NCI-H526 (cell line): ENCODE results near the gene CRTC3.
"Not testable (repeated sequence)": the region's sequence is repeated elsewhere in the genome, so short reads cannot be mapped to it uniquely, and the experiment has no call there.

Experiments used
- DNase-seq, 2 experiments: peaks; one replicate each; lab custom pipeline; 2025; lab: John Stamatoyannopoulos, UW

The CRTC3 gene

GRCh38 chr15:90677807-90678790 is 148.4 kb downstream of the CRTC3 start:
- no peak for DNase-seq

GRCh38 chr15:90679959-90680358 is 150.2 kb downstream of the CRTC3 start:
- no peak for DNase-seq

- DNase-seq = no peak
Observed at GRCh38 chr15:90680371-90680935, 150.7 kb downstream of the CRTC3 start.

GRCh38 chr15:90681056-90681455 is 151.3 kb downstream of the CRTC3 start:
- DNase-seq = no peak

GRCh38 chr15:90681480-90681879 is 151.8 kb downstream of the CRTC3 start:
- DNase-seq = no peak

- no peak for DNase-seq
Observed at GRCh38 chr15:90683371-90683770, 153.6 kb downstream of the CRTC3 start.

GRCh38 chr15:90683876-90684275 is 154.2 kb downstream of the CRTC3 start:
- no peak for DNase-seq

- no peak for DNase-seq
Observed at GRCh38 chr15:90684281-90684680, 154.6 kb downstream of the CRTC3 start.

GRCh38 chr15:90685591-90686434 is 156.1 kb downstream of the CRTC3 start:
- no peak for DNase-seq

- DNase-seq = no peak
Observed at GRCh38 chr15:90686435-90687218, 156.9 kb downstream of the CRTC3 start.

- not testable (repeated sequence) for DNase-seq
Observed at GRCh38 chr15:90689326-90689961, 159.7 kb downstream of the CRTC3 start.

- no peak for DNase-seq
Observed at GRCh38 chr15:90690585-90690984, 160.9 kb downstream of the CRTC3 start.

GRCh38 chr15:90691369-90691768 is 161.6 kb downstream of the CRTC3 start:
- DNase-seq = no peak

GRCh38 chr15:90691982-90692773 is 162.5 kb downstream of the CRTC3 start:
- DNase-seq = no peak
